ENCODE results near the gene MPC2. TPM values are rescaled to one million over a fixed set of nuclear protein-coding genes. Genes with fewer than 3 reads are reported as not detected.

Gene MPC2
- total RNA-seq, 1 experiment from 2014 or later, result 42.8 TPM

GRCh38 chr1:167943541-167943940 is 6.7 kb upstream of the MPC2 start (continued):
- TF ChIP-seq AFF4 (CRISPR knock-in tag; IDR thresholded peaks at IDR 0.05; ENCODE audit: borderline replicate concordance), result no peak
- no peak for TF ChIP-seq CREB1 (CRISPR knock-in tag; IDR thresholded peaks at IDR 0.05)
- TF ChIP-seq NR1H2 (CRISPR knock-in tag; IDR thresholded peaks at IDR 0.05), result no peak
- TF ChIP-seq OVOL2 (CRISPR knock-in tag; IDR thresholded peaks at IDR 0.05; ENCODE audit: borderline replicate concordance), result no peak
- no peak for TF ChIP-seq NFE2L1 (CRISPR knock-in tag; IDR thresholded peaks at IDR 0.05)
- no peak for TF ChIP-seq EMX1 (CRISPR knock-in tag; IDR thresholded peaks at IDR 0.05)
- TF ChIP-seq ZNF232 (CRISPR knock-in tag; IDR thresholded peaks at IDR 0.05), result no peak
- TF ChIP-seq ZNF281 (CRISPR knock-in tag; IDR thresholded peaks at IDR 0.05), result no peak

DNA sequence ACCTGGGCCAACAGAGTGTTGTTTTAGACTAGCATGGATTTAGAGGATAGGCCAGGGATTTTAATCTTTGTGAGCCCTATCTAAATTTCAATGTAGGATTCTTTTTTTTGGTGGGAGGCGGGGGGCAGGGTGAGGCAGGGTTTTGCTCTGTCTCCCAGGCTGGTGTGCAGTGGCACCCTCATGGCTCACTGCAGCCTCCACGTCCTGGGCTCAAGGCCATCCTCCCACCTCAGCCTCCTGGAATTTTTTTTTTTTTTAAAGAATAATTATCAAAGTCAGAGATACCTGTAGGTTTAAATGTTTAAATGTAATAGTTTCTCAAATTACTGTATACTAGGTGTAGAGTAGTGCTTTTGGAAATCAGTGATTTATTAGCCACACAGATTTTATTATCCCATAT is 3.4 kb upstream of the MPC2 start:
- no peak overlapping the region for H3K4me3 Mint-ChIP-seq
- POLR2A ChIA-PET, result no interaction called here

DNA sequence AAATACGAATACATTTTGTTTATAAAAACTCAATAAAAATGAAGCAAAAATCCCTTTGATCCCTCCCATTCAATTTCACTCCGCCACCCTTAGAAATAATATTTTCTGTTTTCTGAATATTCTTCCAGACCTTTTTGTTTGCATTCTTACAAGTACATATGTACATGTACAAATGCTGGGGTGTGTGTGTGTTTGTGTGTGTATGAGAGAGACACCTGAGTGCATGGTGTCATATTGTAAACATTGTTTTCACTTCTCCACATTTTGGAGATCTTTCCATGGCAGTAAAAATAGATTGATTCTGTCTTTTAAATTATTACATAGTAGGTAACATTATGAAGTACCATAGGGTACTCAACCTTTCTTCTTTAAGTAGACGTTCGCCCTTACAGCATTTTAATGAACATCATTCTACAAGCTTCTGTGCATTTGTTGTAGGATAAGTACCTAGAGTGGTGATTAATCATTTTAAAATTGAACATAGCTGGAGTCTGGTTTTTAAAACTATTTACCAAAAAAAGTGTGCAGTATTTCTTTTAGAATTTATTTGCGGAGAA is 1.3 kb upstream of the MPC2 start:
- H3K4me1 Mint-ChIP-seq, result peaks cover 29% of the 10 kb centered on the region
- H3K4me3 Mint-ChIP-seq, result peak overlapping the region; percentile 92
- H3K27ac Mint-ChIP-seq, result peak overlapping the region; percentile 99
- ATAC-seq, result no peak
- ChIA-PET POLR2A (interaction anchor here (0.7 kb wide), 1 partner anchor 144 kb away, joined by 3 read pairs; no protein-coding TSS in a partner anchor), CTCF (no interaction called here)
- no peak for DNase-seq (ENCODE audit: low spot score)
- no peaks in the 10 kb centered on the region for H3K27me3 Mint-ChIP-seq (ENCODE audit: low read depth)
- peaks cover 7% of the 10 kb centered on the region for H3K36me3 Mint-ChIP-seq
- H3K9me3 Mint-ChIP-seq, result no peaks in the 10 kb centered on the region
- TF ChIP-seq TEAD1 (CRISPR knock-in tag; IDR thresholded peaks at IDR 0.05) (no peak), CBFB (CRISPR knock-in tag; IDR thresholded peaks at IDR 0.05; ENCODE audit: low read depth) (no peak), AFF4 (CRISPR knock-in tag; IDR thresholded peaks at IDR 0.05; ENCODE audit: borderline replicate concordance) (no peak)
- TF ChIP-seq, protein P1, sequence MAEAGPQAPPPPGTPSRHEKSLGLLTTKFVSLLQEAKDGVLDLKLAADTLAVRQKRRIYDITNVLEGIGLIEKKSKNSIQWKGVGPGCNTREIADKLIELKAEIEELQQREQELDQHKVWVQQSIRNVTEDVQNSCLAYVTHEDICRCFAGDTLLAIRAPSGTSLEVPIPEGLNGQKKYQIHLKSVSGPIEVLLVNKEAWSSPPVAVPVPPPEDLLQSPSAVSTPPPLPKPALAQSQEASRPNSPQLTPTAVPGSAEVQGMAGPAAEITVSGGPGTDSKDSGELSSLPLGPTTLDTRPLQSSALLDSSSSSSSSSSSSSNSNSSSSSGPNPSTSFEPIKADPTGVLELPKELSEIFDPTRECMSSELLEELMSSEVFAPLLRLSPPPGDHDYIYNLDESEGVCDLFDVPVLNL (CRISPR knock-in tag; IDR thresholded peaks at IDR 0.05; ENCODE audit: borderline replicate concordance, low read depth), result no peak
- TF ChIP-seq, protein P2, sequence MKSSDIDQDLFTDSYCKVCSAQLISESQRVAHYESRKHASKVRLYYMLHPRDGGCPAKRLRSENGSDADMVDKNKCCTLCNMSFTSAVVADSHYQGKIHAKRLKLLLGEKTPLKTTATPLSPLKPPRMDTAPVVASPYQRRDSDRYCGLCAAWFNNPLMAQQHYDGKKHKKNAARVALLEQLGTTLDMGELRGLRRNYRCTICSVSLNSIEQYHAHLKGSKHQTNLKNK (CRISPR knock-in tag; IDR thresholded peaks at IDR 0.05), result no peak
- TF ChIP-seq, protein P3, sequence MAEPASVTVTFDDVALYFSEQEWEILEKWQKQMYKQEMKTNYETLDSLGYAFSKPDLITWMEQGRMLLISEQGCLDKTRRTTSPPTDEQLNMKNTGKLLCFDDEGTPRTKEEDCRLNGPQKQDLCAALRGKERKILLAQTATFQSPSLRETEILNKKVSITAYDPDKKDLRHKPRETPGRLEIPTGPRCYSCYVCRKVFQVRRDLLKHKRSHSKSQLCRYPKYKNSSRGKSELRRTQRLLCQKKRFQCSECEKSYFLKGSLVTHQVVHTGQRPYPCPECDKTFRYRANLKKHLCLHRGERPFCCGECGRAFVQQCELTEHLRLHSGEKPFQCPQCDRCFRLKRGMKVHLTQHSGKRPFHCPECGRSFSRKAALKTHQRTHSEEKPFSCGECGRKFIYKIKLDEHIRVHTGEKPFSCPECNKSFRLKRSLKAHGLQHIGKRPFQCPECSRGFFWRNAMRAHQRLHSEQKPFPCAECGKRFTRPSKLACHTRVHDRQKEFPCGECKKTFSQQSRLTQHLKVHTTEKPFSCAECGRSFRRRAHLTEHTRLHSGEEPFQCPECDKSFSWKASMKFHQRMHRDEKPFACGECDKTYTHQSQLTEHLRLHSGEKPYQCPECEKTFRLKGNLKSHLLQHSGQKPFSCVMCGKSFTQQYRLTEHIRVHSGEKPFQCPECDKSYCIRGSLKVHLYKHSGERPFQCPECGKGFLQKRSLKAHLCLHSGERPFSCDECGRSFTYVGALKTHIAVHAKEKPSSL (CRISPR knock-in tag; conservative IDR thresholded peaks at IDR 0.05), result no peak

More for the DNA sequence above, 3.4 kb upstream of the MPC2 start:
- H3K36me3 Mint-ChIP-seq, result peaks cover 17% of the 10 kb centered on the region
- TF ChIP-seq TEAD1 (CRISPR knock-in tag; IDR thresholded peaks at IDR 0.05) (no peak), ZNF416 (CRISPR knock-in tag; IDR thresholded peaks at IDR 0.05) (no peak), ETV6 (CRISPR knock-in tag; IDR thresholded peaks at IDR 0.05) (no peak), HMGA2 (CRISPR knock-in tag; IDR thresholded peaks at IDR 0.05) (no peak)
- H3K27me3 Mint-ChIP-seq (ENCODE audit: low read depth), result no peaks in the 10 kb centered on the region
- H3K9me3 Mint-ChIP-seq, result peaks cover 5% of the 10 kb centered on the region
- H3K4me1 Mint-ChIP-seq, result peaks cover 14% of the 10 kb centered on the region
- ATAC-seq, result no peak
- DNase-seq (ENCODE audit: low spot score), result no peak
- CTCF ChIA-PET, result no interaction called here
- no peak overlapping the region for H3K27ac Mint-ChIP-seq

Data from WTC11 (cell line).